ENCODE measurements around the gene CHD9. TPM values are rescaled to one million over a fixed set of nuclear protein-coding genes. Genes with fewer than 3 reads are reported as not detected.

Gene CHD9
- total and polyA plus RNA-seq, 9 of the 15 experiments (the other 6 are each of a cell fraction or from before 2014, with no cell fraction given) = 29.0 to 69.3 (median 40.6) TPM

- no TSS peak for BruUV-seq (replicated peaks)
- TF ChIP-seq CEBPG (CRISPR knock-in tag; IDR thresholded peaks at IDR 0.05) (no peak), CEBPG (tag; conservative IDR thresholded peaks at IDR 0.05 in 1 of 2, IDR thresholded peaks at IDR 0.05 in 1 of 2) (peak in 1 of 2 experiments; percentile 66; a peak in 2 of 4 replicates), CBX1 (IDR thresholded peaks at IDR 0.05; ENCODE audit: low read depth) (no peak), CEBPB (tag; IDR thresholded peaks at IDR 0.05) (peak; percentile 72)
- Histone ChIP-seq H3K9ac (ENCODE audit: insufficient read depth in 1 of 2, low read depth in 2 of 2, low read length in 2 of 2) (no peak overlapping the region), H3K9me1 (ENCODE audit: control insufficient read depth, insufficient read depth, low read length) (no peaks in the 10 kb centered on the region), H3K36me3 (ENCODE audit: control insufficient read depth, insufficient read depth, low read length) (peaks cover 93% of the 10 kb centered on the region), H3K27ac (ENCODE audit: extremely low read depth, low read depth, low read length) (no peak overlapping the region), H4K20me1 (replicated peaks; ENCODE audit: control insufficient read depth, insufficient read depth, low read length) (no peaks in the 10 kb centered on the region), H3K79me2 (ENCODE audit: control insufficient read depth, insufficient read depth, low read length) (no peaks in the 10 kb centered on the region), H3K4me2 (ENCODE audit: insufficient read depth, low read length) (no peak overlapping the region), H3K4me1 (replicated peaks in 1 of 2; ENCODE audit: control insufficient read depth in 2 of 2, insufficient read depth in 2 of 2, low read length in 2 of 2) (no peaks in the 10 kb centered on the region), H3K27me3 (ENCODE audit: control insufficient read depth in 2 of 2, insufficient read depth in 2 of 2, low read length in 2 of 2) (no peaks in the 10 kb centered on the region), H3K9me3 (replicated peaks; ENCODE audit: control insufficient read depth, insufficient read depth, low read depth, low read length) (no peaks in the 10 kb centered on the region), H3K4me3 (no peak overlapping the region), H2AFZ (ENCODE audit: low read depth, low read length) (no peak overlapping the region)
- no peak for FAIRE-seq
- ChIA-PET POLR2A (interaction anchor here (0.6 to 1.3 kb wide), 2 partner anchors 10 to 43 kb away, joined by 3 to 5 read pairs; no protein-coding TSS in a partner anchor), CTCF (ENCODE audit: low intra/inter-chr PET ratio) (no interaction called here)
- DNase-seq (ENCODE audit: extremely low read depth in 1 of 4, low spot score in 3 of 4) = no peak
- in situ Hi-C loops (cut with MboI) = no loop called here
- intact Hi-C loops (cut with micrococcal nuclease) = loop anchor here (10.0 kb wide), 1 partner anchor 230 kb away; the partner anchor contains the start of genes CHD9 and CHD9NB
- ATAC-seq = no peak
- 93% methylated on average over 2 of the region's 2 CpGs for WGBS (ENCODE audit: insufficient coverage, low coverage, missing lambda C conversion rate)
Observed at GRCh38 chr16:53285236-53285635, 230.4 kb downstream of the CHD9 start.

- ChIA-PET POLR2A (no interaction called here), CTCF (ENCODE audit: low intra/inter-chr PET ratio) (no interaction called here)
- in situ Hi-C loops (cut with MboI) = no loop called here
- DNase-seq (ENCODE audit: extremely low read depth in 1 of 4, low spot score in 3 of 4) (no peak), ATAC-seq (no peak), FAIRE-seq (no peak)
- no peak overlapping the region for H3K27ac ChIP-seq (ENCODE audit: extremely low read depth, low read depth, low read length)
- no peaks in the 10 kb centered on the region for H3K4me1 ChIP-seq (replicated peaks in 1 of 2; ENCODE audit: control insufficient read depth in 2 of 2, insufficient read depth in 2 of 2, low read length in 2 of 2)
- no peak overlapping the region for H3K9ac ChIP-seq (ENCODE audit: insufficient read depth in 1 of 2, low read depth in 2 of 2, low read length in 2 of 2)
- H3K4me2 ChIP-seq (ENCODE audit: insufficient read depth, low read length) = no peak overlapping the region
- no peak overlapping the region for H3K4me3 ChIP-seq
- H3K9me3 ChIP-seq (replicated peaks; ENCODE audit: control insufficient read depth, insufficient read depth, low read depth, low read length) = no peaks in the 10 kb centered on the region
- no TSS peak for BruUV-seq (replicated peaks)
- no peaks in the 10 kb centered on the region for H3K79me2 ChIP-seq (ENCODE audit: control insufficient read depth, insufficient read depth, low read length)
- H3K27me3 ChIP-seq (ENCODE audit: control insufficient read depth in 2 of 2, insufficient read depth in 2 of 2, low read length in 2 of 2) = no peaks in the 10 kb centered on the region
- peak; percentile 74 for TF ChIP-seq ZNF121 (CRISPR knock-in tag; conservative IDR thresholded peaks at IDR 0.05)
- TF ChIP-seq RNF219 (CRISPR knock-in tag; IDR thresholded peaks at IDR 0.05) = no peak
- H3K9me1 ChIP-seq (ENCODE audit: control insufficient read depth, insufficient read depth, low read length) = no peaks in the 10 kb centered on the region
- H2AFZ ChIP-seq (ENCODE audit: low read depth, low read length) = no peak overlapping the region
- intact Hi-C loops (cut with micrococcal nuclease) = no loop called here
- H4K20me1 ChIP-seq (replicated peaks; ENCODE audit: control insufficient read depth, insufficient read depth, low read length) = no peaks in the 10 kb centered on the region
- H3K36me3 ChIP-seq (ENCODE audit: control insufficient read depth, insufficient read depth, low read length) = peaks cover 94% of the 10 kb centered on the region
- 93% methylated on average over 4 of the region's 5 CpGs for WGBS (ENCODE audit: insufficient coverage, low coverage, missing lambda C conversion rate)
Observed at GRCh38 chr16:53290520-53290919, 235.7 kb downstream of the CHD9 start.
